ENCODE data around the gene CEP89. TPM values are rescaled to one million over a fixed set of nuclear protein-coding genes. Genes with fewer than 3 reads are reported as not detected.

The CEP89 gene
- polyA plus RNA-seq, 1 experiment = 18.3 TPM

DNA sequence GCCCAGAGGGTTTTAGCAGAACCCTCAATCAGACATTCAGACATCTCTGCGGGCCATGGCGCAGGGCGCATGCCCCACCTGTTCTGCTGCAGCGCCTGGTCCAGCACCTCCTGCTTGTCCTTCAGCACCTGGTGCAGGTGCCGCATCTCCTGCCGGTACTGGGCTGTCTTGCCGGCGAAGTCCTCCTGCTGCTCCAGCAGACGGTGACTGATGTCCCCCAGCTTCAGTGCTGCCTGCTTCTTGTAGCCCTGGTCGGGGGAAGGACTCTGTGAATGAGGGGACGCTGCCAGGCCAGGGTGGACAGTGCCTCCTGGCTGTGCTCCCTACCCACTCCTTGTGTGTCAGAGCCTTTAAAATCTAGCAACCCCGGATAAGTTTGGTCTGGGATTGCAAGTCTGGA is 90.0 kb downstream of the CEP89 start:
- Histone ChIP-seq H3K27me3 (ENCODE audit: control insufficient read depth, insufficient read depth, low read length) (no peaks in the 10 kb centered on the region), H3K36me3 (ENCODE audit: control insufficient read depth, insufficient read depth, low read length) (peaks cover 3% of the 10 kb centered on the region), H3K4me3 (ENCODE audit: low read depth, low read length) (no peak overlapping the region)
- POLR2A ChIA-PET = no interaction called here
- DNase-seq (ENCODE audit: low read depth) = no peak
- TF ChIP-seq, protein P1, sequence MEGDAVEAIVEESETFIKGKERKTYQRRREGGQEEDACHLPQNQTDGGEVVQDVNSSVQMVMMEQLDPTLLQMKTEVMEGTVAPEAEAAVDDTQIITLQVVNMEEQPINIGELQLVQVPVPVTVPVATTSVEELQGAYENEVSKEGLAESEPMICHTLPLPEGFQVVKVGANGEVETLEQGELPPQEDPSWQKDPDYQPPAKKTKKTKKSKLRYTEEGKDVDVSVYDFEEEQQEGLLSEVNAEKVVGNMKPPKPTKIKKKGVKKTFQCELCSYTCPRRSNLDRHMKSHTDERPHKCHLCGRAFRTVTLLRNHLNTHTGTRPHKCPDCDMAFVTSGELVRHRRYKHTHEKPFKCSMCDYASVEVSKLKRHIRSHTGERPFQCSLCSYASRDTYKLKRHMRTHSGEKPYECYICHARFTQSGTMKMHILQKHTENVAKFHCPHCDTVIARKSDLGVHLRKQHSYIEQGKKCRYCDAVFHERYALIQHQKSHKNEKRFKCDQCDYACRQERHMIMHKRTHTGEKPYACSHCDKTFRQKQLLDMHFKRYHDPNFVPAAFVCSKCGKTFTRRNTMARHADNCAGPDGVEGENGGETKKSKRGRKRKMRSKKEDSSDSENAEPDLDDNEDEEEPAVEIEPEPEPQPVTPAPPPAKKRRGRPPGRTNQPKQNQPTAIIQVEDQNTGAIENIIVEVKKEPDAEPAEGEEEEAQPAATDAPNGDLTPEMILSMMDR (IDR thresholded peaks at IDR 0.05; ENCODE audit: insufficient read depth, low read depth, low read length) = no peak
- CTCF ChIA-PET = no interaction called here

DNA sequence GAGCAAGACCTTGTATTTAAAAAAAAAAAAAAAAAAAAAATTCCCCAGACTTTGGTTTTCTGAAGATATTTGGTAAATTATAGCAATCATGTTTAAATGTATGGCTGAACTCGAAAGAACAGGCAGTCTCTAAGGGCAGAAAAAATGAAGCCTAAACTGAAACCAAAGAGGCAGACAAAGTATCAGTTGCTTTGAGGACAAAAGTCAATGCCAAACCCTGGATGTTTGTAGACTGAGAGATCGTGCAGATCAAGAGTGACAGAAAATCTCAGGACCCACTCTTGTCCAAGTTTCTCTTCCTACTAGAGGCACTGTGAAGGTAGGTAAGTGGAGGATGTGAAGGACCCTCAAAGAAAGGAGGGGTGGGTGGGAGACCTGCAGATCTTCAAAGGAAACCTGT is 91.1 kb downstream of the CEP89 start:
- TF ChIP-seq, protein P1 (IDR thresholded peaks at IDR 0.05; ENCODE audit: insufficient read depth, low read depth, low read length) = no peak
- CTCF ChIA-PET = no interaction called here
- H3K27me3 ChIP-seq (ENCODE audit: control insufficient read depth, insufficient read depth, low read length) = no peaks in the 10 kb centered on the region
- H3K36me3 ChIP-seq (ENCODE audit: control insufficient read depth, insufficient read depth, low read length) = peaks cover 3% of the 10 kb centered on the region
- no peak for DNase-seq (ENCODE audit: low read depth)
- no peak overlapping the region for H3K4me3 ChIP-seq (ENCODE audit: low read depth, low read length)
- POLR2A ChIA-PET = no interaction called here

DNA sequence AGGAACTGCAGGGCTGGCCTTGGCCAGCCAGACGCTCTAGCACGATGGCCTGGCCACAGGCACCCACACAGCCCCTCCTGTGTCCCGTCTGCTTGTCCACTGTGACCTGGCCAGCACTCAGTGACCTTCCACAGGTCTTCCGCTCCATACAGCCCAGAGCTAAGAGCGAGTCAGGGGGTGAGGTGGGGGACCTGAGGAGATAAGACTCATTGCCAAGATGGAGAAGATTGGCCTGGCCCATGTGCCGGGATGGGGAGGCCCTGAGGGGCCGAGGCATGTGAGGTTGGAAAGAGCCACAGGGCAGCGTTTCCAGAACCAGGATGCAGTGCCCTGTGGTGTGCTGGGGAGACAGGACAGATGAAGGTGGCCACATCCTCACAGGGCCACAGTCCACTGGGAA is 92.0 kb downstream of the CEP89 start:
- POLR2A ChIA-PET = no interaction called here

DNA sequence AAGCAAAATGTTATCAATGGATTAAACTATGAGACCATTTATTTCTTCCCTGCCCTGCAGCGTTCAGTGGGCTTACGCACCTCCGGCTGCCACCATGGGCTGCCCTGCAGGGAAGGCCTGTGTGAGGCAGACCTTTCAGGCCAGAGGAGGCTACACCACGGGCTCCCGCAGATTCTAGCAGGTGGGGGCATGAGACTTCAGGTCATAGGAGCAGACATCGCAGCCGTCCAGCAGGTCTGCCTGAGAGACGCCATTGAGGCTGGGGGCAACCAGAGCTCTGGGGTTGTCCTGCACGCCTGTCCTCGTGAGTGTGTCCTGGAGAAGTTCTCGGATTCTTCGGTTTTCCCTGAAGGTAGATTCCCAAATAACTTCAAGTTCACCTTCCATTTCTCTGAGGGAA is 92.8 kb downstream of the CEP89 start:
- no peak overlapping the region for H3K4me3 ChIP-seq (ENCODE audit: low read depth, low read length)
- ChIA-PET CTCF (no interaction called here), POLR2A (no interaction called here)
- TF ChIP-seq, protein P1 (IDR thresholded peaks at IDR 0.05; ENCODE audit: insufficient read depth, low read depth, low read length) = no peak
- H3K27me3 ChIP-seq (ENCODE audit: control insufficient read depth, insufficient read depth, low read length) = no peaks in the 10 kb centered on the region
- peaks cover 3% of the 10 kb centered on the region for H3K36me3 ChIP-seq (ENCODE audit: control insufficient read depth, insufficient read depth, low read length)
- DNase-seq (ENCODE audit: low read depth) = no peak

More for the DNA sequence above, 92.0 kb downstream of the CEP89 start:
- CTCF ChIA-PET = no interaction called here
- Histone ChIP-seq H3K4me3 (ENCODE audit: low read depth, low read length) (no peak overlapping the region), H3K27me3 (ENCODE audit: control insufficient read depth, insufficient read depth, low read length) (no peaks in the 10 kb centered on the region), H3K36me3 (ENCODE audit: control insufficient read depth, insufficient read depth, low read length) (peaks cover 3% of the 10 kb centered on the region)
- TF ChIP-seq, protein P1 (IDR thresholded peaks at IDR 0.05; ENCODE audit: insufficient read depth, low read depth, low read length) = no peak
- DNase-seq (ENCODE audit: low read depth) = no peak

DNA sequence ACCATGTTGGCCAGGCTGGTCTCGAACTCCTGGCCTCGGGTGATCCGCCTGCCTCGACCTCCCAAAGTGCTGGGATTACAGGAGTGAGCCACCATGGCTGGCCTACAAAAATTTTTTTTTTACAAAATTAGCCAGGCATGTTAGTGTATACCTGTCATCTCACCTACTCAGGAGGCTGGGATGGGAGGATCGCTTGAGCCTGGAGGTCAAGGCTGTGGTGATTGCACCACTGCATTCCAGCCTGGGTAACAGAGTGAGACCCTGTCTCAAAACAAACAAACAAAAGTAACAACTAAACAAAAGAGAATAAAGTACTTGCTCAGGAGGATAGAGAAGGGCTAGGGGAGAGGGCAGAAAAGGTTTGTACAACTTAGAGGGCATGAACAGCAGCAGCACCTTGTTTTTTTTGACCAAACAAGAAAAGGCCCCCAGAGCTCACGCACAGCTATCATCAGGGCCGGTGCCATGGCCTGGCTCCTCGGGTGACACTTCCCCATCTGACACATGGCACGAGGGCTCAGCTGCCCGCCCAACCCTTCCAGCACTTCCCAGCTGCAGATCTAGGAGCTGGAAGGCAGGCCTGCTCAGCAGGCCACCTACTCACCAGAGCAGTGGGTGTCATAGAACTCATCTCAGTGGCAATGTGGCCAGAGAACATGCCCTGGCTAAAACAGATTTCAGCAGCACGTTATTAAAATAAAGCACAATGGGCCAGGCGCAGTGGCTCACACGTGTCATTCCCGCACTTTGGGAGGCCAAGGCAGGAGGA is 93.6 kb downstream of the CEP89 start:
- no peak overlapping the region for H3K4me3 ChIP-seq (ENCODE audit: low read depth, low read length)
- peaks cover 3% of the 10 kb centered on the region for H3K36me3 ChIP-seq (ENCODE audit: control insufficient read depth, insufficient read depth, low read length)
- ChIA-PET CTCF (interaction anchor here (0.8 kb wide), 1 partner anchor 18 kb away, joined by 3 read pairs; no protein-coding TSS in a partner anchor), POLR2A (no interaction called here)
- no peaks in the 10 kb centered on the region for H3K27me3 ChIP-seq (ENCODE audit: control insufficient read depth, insufficient read depth, low read length)
- TF ChIP-seq, protein P1 (IDR thresholded peaks at IDR 0.05; ENCODE audit: insufficient read depth, low read depth, low read length) = no peak
- no peak for DNase-seq (ENCODE audit: low read depth)

All from BJ (cell line).